Hepatocyte (in vitro differentiated cells): ENCODE results near the gene PTPN3. TPM values are rescaled to one million over a fixed set of nuclear protein-coding genes. Genes with fewer than 3 reads are reported as not detected.

Experiments
- DNase-seq: peaks from one replicate; pipeline ENCODE4 v3.0.0-alpha.2; 2016; ENCODE audit warnings: low spot score
- H2AFZ ChIP-seq: fragments of 200-600 bp; sonication (generic); 2 replicates; pipeline ENCODE4 v1.6.0; 2016; ENCODE audit warnings: antibody characterized with exemption, mild to moderate bottlenecking
- H3K27ac ChIP-seq: fragments of 200-600 bp; sonication (generic); 2 replicates; pipeline ENCODE4 v1.5.1; 2016; ENCODE audit warnings: mild to moderate bottlenecking
- H3K27me3 ChIP-seq: fragments of 200-600 bp; sonication (generic); 2 replicates; pipeline ENCODE4 v1.6.1; 2016
- H3K36me3 ChIP-seq: fragments of 200-600 bp; sonication (generic); replicated peaks from 2 replicates; pipeline ENCODE4 v1.5.1; 2016; ENCODE audit warnings: low read depth; ENCODE audit not compliant: insufficient read depth
- H3K4me1 ChIP-seq: fragments of 200-600 bp; sonication (generic); 2 replicates; pipeline ENCODE4 v1.5.1; 2016; ENCODE audit warnings: mild to moderate bottlenecking, moderate library complexity; ENCODE audit not compliant: insufficient read depth
- H3K4me2 ChIP-seq: fragments of 200-600 bp; sonication (generic); 2 replicates; pipeline ENCODE4 v1.6.0; 2016
- H3K4me3 ChIP-seq: fragments of 200-600 bp; sonication (generic); 2 replicates; pipeline ENCODE4 v1.5.1; 2016; ENCODE audit warnings: mild to moderate bottlenecking
- H3K79me2 ChIP-seq: fragments of 200-600 bp; sonication (generic); 2 replicates; pipeline ENCODE4 v1.6.0; 2017; ENCODE audit warnings: mild to moderate bottlenecking
- H3K9me2 ChIP-seq: fragments of 200-600 bp; sonication (generic); replicated peaks from 2 replicates; pipeline ENCODE4 v1.6.0; 2017; ENCODE audit warnings: mild to moderate bottlenecking; ENCODE audit not compliant: insufficient read depth
- H3K9me3 ChIP-seq: fragments of 200-600 bp; sonication (generic); 2 replicates; pipeline ENCODE4 v1.5.1; 2016; ENCODE audit warnings: low read depth, mild to moderate bottlenecking
- H4K20me1 ChIP-seq: fragments of 200-600 bp; sonication (generic); 2 replicates; pipeline ENCODE4 v1.6.0; 2016; ENCODE audit warnings: mild to moderate bottlenecking; ENCODE audit not compliant: insufficient read depth, poor library complexity, severe bottlenecking
- EZH2 ChIP-seq: fragments of 200-600 bp; sonication (generic); IDR thresholded peaks from 2 replicates; pipeline ENCODE4 v1.6.1; 2016; ENCODE audit warnings: antibody characterized with exemption, mild to moderate bottlenecking, borderline replicate concordance
- EZH2phosphoT487 ChIP-seq: fragments of 200-600 bp; sonication (generic); IDR thresholded peaks from one replicate; pipeline ENCODE4 v1.6.1; 2018; ENCODE audit warnings: antibody characterized with exemption, mild to moderate bottlenecking, low read depth, moderate library complexity; ENCODE audit not compliant: unreplicated experiment, severe bottlenecking
- WGBS: methylation state at CpG from one replicate; pipeline ENCODE4 v1.1.6; 2016; ENCODE audit warnings: low lambda C conversion rate; ENCODE audit errors: missing lambda C conversion rate; 5-methylcytosine and 5-hydroxymethylcytosine counted together
- polyA plus RNA-seq: library from polyadenylated mRNA; unstranded; fragments of >200 nt; fragmentation: Nextera tagmentation; extraction: Ambion mirVana; gene quantifications from 2 replicates; pipeline ENCODE4 v1.2.1, GENCODE V29; 2016
- total RNA-seq: library from RNA; depleted of rRNA; stranded (reverse); fragments of >200 nt; gene quantifications from 2 replicates; pipeline ENCODE4 v1.2.3, GENCODE V29; 2014
- TF ChIP-seq, protein P1 (sequence below): fragments of 200-600 bp; sonication (generic); IDR thresholded peaks from 2 replicates; pipeline ENCODE4 v1.5.1; 2016; ENCODE audit warnings: antibody characterized with exemption, mild to moderate bottlenecking; ENCODE audit not compliant: poor library complexity

The PTPN3 gene
- total and polyA plus RNA-seq, 2 experiments from 2014 or later = 4.4 to 12.1 TPM

GRCh38 chr9:109453210-109453842 lies 44.8 kb downstream of the PTPN3 start:
- no peaks in the 10 kb centered on the region for H3K27me3 ChIP-seq
- H3K9me2 ChIP-seq = no peaks in the 10 kb centered on the region

DNA sequence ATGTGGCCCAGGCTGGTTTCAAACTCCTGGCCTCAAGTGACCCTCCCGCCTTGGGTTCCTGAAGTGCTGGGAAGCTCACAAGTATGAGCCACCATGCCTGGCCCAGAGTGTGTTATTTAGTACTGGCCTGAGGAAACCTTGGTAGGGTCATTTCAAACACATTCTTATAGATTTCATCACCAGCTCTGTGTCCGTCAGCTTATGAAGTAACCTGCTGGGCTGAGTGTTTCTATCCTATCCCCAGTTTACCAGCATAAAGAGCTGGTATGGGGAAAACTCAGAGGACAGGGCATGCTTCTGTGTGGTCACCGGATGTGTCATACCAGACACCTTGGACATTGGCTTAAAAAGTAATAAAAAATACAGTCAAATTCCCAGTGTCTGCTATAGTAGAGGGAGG lies 45.3 kb downstream of the PTPN3 start:
- WGBS = 83% methylated on average over 3 of the region's 3 CpGs
- no peak for TF ChIP-seq EZH2phosphoT487
- TF ChIP-seq, protein P1, sequence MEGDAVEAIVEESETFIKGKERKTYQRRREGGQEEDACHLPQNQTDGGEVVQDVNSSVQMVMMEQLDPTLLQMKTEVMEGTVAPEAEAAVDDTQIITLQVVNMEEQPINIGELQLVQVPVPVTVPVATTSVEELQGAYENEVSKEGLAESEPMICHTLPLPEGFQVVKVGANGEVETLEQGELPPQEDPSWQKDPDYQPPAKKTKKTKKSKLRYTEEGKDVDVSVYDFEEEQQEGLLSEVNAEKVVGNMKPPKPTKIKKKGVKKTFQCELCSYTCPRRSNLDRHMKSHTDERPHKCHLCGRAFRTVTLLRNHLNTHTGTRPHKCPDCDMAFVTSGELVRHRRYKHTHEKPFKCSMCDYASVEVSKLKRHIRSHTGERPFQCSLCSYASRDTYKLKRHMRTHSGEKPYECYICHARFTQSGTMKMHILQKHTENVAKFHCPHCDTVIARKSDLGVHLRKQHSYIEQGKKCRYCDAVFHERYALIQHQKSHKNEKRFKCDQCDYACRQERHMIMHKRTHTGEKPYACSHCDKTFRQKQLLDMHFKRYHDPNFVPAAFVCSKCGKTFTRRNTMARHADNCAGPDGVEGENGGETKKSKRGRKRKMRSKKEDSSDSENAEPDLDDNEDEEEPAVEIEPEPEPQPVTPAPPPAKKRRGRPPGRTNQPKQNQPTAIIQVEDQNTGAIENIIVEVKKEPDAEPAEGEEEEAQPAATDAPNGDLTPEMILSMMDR = no peak
- TF ChIP-seq EZH2 = no peak

More at GRCh38 chr9:109453210-109453842, 44.8 kb downstream of the PTPN3 start:
- Histone ChIP-seq H4K20me1 (no peaks in the 10 kb centered on the region), H2AFZ (no peak overlapping the region), H3K27ac (peak overlapping the region; percentile 63), H3K36me3 (no peaks in the 10 kb centered on the region), H3K79me2 (no peaks in the 10 kb centered on the region), H3K4me3 (no peak overlapping the region), H3K4me1 (no peaks in the 10 kb centered on the region), H3K9me3 (no peaks in the 10 kb centered on the region), H3K4me2 (no peak overlapping the region)
- no peak for TF ChIP-seq EZH2
- no peak for TF ChIP-seq EZH2phosphoT487
- TF ChIP-seq, protein P1 = no peak
- 57% methylated on average over 3 of the region's 3 CpGs for WGBS
- peak; percentile 63 for DNase-seq

GRCh38 chr9:109451311-109452025 lies 46.6 kb downstream of the PTPN3 start:
- no peak overlapping the region for H3K4me3 ChIP-seq
- no peaks in the 10 kb centered on the region for H3K9me3 ChIP-seq
- H3K79me2 ChIP-seq = no peaks in the 10 kb centered on the region
- H3K27me3 ChIP-seq = no peaks in the 10 kb centered on the region
- no peaks in the 10 kb centered on the region for H3K9me2 ChIP-seq
- H4K20me1 ChIP-seq = no peaks in the 10 kb centered on the region
- no peak overlapping the region for H3K4me2 ChIP-seq
- no peak overlapping the region for H3K27ac ChIP-seq
- WGBS = 90% methylated on average over 9 of the region's 9 CpGs
- TF ChIP-seq EZH2 (no peak), EZH2phosphoT487 (no peak)
- TF ChIP-seq, protein P1 = no peak
- no peaks in the 10 kb centered on the region for H3K4me1 ChIP-seq
- H3K36me3 ChIP-seq = no peaks in the 10 kb centered on the region
- no peak for DNase-seq
- H2AFZ ChIP-seq = no peak overlapping the region

More for the DNA sequence above, 45.3 kb downstream of the PTPN3 start:
- H4K20me1 ChIP-seq = no peaks in the 10 kb centered on the region
- H3K9me3 ChIP-seq = no peaks in the 10 kb centered on the region
- no peak overlapping the region for H2AFZ ChIP-seq
- H3K27me3 ChIP-seq = no peaks in the 10 kb centered on the region
- H3K36me3 ChIP-seq = no peaks in the 10 kb centered on the region
- no peak overlapping the region for H3K4me2 ChIP-seq
- peak overlapping the region; percentile 37 for H3K27ac ChIP-seq
- H3K4me3 ChIP-seq = no peak overlapping the region
- no peaks in the 10 kb centered on the region for H3K4me1 ChIP-seq
- H3K9me2 ChIP-seq = no peaks in the 10 kb centered on the region
- DNase-seq = no peak
- no peaks in the 10 kb centered on the region for H3K79me2 ChIP-seq
